Panc1 (cell line): ENCODE results near the gene ACSL5.

Source experiments
- CTCF ChIP-seq: fragments of 450-650 bp; IDR thresholded peaks from 2 replicates; pipeline ENCODE4 v1.5.1; 2017; ENCODE audit warnings: mild to moderate bottlenecking
- REST ChIP-seq, 2 experiments: IDR thresholded peaks; 2 replicates each; pipeline ENCODE4 v1.6.1; 2011 to 2012; ENCODE audit warnings: low read depth in 2 of 2, control low read depth in 1 of 2, low read length in 1 of 2, mild to moderate bottlenecking in 1 of 2, moderate library complexity in 1 of 2; ENCODE audit not compliant: insufficient read depth in 1 of 2

- TF ChIP-seq CTCF = no peak
- TF ChIP-seq REST (IDR thresholded peaks at IDR 0.05; ENCODE audit: insufficient read depth in 1 of 2, low read depth in 2 of 2, low read length in 1 of 2) = no peak
Observed at GRCh38 chr10:112390125-112390703, 16.3 kb downstream of the ACSL5 start.
